Hematopoietic multipotent progenitor cell treated with erythropoietin and hydrocortisone succinate and interleukin-3 and kit ligand, for 6 days (in vitro differentiated cells): Measurements from ENCODE around the gene BIRC5.
A peak's percentile ranks its signal among the peaks of the same experiment; 100 is the strongest.
"Not testable (repeated sequence)": the region's sequence is repeated elsewhere in the genome, so short reads cannot be mapped to it uniquely, and the experiment has no call there.

ENCODE experiments used
- DNase-seq: peaks from one replicate; pipeline ENCODE4 v3.0.0-alpha.2; 2015

BIRC5 gene

GRCh38 chr17:78226055-78226758 lies 12.2 kb downstream of the BIRC5 start:
- DNase-seq, result no peak

DNA sequence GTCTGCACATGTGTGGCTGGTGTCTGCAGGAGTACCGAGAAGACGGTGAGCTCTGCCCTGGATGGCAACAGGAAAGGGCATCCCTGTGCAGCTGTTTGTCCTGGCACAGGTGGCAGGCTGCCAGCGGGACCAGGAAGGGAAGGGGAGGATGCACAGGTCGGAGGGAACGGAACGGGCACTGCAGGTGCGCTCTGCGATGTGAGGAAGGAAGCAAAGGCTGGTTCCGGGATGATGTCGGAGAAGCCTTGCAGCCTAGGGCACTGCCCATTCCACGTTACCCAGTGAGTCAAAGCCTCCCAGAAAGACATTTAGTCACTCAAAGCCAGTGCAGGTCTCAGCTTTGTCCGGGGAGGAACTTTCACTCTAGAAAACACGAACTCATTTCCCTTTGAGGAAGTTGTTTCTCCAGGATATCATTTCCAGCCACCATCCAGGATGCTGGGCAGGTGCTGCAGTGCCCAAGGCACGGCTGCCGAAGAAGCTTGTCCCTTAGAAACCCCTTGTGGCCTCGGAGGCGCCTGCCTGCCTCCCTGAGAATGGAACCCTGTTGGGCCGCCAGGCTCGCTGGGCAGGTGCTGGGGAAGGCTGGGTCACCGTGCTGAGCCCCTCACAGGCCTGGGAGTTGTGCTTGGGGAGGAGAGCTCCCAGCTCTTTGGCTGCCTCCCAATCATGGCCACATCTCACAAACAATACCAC lies 12.9 kb downstream of the BIRC5 start:
- DNase-seq, result no peak

GRCh38 chr17:78227455-78227916 lies 13.4 kb downstream of the BIRC5 start:
- peak; percentile 41 for DNase-seq

DNA sequence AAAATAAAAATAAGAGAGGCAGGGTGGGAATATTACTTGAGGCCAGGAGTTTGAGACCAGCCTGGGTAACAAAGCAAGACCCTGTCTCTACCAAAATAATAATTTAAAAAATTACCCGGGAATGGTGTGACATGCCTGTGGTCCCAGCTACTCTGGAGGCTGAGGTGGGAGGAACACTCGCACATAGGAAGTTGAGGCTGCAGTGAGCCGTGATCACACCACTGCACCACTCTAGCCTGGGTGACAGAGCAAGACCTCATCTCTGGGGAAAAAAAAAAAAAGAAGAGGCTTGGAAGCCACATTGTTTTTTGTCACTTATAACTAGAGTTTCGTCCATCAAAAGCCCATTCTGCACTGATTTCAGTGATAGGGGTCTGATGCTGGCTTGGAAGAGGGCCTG lies 14.1 kb downstream of the BIRC5 start:
- DNase-seq, result no peak

GRCh38 chr17:78230252-78230962 lies 16.4 kb downstream of the BIRC5 start:
- DNase-seq, result no peak

- DNase-seq, result no peak
Observed at GRCh38 chr17:78230996-78231935, 17.2 kb downstream of the BIRC5 start, which contains the start of gene TMEM235. TSS of gene TMEM235 (plus strand) at chr17:78231631. CDS start at chr17:78232024, 393 bp downstream.

DNA sequence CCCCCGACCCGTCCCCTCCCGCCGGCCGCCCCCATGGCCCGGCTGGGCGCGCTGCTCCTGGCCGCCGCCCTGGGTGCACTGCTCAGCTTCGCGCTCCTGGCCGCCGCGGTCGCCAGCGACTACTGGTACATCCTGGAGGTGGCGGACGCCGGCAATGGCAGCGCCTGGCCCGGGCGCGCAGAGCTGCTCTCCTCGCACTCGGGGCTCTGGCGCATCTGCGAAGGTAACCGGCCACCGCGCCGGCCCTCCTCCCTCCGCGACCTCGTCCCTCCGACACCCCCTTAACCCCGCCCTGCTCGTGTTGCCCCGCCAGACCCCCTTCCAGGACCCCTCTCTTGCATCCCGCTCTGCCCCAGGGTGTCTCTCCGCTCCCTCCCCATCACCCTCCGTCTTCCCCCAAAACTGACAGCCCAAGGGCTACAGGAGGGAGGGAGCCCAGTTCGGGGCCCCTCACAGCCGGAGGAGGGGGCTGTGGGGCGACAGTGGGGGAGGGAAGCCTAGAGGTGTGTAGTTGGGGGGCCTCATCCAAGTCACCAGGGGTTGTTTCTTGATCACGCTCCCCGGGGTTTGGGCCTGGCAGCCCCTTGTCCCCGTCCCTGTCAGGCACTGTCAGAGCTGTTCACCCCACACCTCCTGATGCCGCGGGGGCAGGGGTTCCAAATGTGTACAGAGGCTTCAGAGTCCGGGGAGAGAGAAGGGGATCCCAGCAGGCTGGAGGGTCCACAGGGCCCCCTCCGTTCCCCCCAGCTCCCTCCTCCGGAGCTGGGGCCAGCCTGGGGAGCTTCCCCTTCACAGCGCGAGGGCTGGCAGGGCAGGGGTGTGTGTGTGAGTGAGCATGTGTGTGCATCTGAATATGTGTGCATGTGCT lies 18.2 kb downstream of the BIRC5 start:
- peak; percentile 57 for DNase-seq

DNA sequence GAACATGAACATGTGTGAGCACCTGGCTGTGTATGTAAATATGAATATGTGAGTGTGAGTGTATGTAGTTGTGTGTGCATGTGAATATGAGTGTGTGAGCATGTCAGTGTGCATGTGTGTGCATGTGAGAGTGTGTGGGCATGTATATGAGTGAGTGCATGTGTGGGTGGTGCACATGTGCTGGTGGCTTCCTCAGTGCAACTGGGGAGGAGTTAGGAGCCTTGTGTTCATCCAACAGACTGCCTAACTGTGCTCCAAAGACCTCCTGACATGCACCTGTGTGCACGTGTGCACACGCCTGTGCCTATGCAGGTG lies 18.8 kb downstream of the BIRC5 start:
- DNase-seq, result no peak

GRCh38 chr17:78233678-78234077 lies 19.6 kb downstream of the BIRC5 start:
- DNase-seq, result no peak

- DNase-seq, result no peak
Observed at GRCh38 chr17:78234261-78234865, 20.3 kb downstream of the BIRC5 start.

GRCh38 chr17:78235022-78235421 lies 21.0 kb downstream of the BIRC5 start:
- DNase-seq, result not testable (repeated sequence)

GRCh38 chr17:78235885-78236284 lies 21.8 kb downstream of the BIRC5 start:
- no peak for DNase-seq

DNA sequence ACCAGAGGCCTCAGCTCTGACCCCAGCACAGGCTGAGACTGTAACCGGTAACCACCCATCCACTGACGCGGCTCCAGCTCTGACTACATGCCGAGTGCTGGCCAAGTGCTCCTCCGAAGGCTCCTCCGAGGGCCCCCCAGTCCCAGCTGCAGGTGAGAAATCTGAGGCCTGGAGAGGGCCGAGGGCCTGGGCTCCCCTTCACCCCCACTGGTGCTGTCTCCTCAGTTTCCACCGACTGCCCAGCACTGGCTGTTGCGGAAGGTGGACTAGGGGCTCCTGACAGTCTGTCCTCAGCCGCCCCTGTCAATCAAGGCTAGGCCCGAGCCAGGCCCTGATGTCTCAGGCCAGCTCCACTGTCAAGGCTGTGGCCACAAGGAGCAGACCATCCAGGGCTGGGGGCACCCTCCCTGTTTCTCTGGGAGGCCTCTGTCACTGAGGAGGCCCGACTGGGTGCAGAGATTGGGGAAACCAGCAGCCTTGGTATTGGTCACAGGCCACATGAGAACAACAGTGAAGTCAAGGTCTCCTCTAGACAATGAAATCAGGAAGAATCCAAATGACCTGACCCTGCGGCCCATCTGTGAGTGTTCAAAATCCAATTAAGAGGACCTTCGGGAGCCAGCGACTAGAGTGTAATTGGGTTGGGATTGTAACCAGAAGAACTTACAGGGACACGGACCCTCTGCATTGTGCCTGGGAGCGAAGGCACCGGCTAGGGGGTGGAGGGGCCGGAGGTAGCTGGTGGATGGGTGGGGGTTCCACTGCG lies 22.5 kb downstream of the BIRC5 start:
- no peak for DNase-seq

DNA sequence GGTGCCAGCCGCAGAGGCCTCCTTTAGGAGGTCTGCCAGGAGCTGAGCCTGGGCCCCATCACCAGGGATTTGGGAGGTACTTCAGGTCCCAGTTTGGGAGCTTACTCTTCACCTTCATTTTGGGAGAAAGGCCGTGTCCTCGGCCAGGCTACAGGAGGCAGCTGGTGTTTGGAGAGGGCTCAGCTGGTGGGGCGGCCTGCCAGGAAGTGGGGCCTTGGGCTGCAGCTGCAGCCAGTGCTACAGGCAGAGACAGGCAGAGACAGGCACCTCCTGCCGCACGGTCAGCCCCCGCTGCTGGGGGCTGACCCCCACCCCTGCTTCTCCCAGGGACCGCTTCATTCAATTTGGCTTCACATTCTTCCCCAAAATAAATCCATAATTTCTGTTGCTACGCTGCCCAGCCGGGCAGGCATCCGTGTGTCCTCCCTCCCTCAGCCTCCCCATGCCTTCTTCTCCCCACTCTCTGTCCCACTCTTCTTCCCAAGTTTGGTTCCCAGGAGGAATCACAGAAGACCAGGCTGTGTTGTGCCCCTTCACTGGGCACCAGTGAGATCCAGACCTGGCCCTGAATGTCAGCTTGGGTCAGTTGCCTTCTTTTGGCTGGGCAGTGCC lies 23.5 kb downstream of the BIRC5 start:
- DNase-seq, result no peak

GRCh38 chr17:78238823-78239488 lies 24.9 kb downstream of the BIRC5 start:
- no peak for DNase-seq

DNA sequence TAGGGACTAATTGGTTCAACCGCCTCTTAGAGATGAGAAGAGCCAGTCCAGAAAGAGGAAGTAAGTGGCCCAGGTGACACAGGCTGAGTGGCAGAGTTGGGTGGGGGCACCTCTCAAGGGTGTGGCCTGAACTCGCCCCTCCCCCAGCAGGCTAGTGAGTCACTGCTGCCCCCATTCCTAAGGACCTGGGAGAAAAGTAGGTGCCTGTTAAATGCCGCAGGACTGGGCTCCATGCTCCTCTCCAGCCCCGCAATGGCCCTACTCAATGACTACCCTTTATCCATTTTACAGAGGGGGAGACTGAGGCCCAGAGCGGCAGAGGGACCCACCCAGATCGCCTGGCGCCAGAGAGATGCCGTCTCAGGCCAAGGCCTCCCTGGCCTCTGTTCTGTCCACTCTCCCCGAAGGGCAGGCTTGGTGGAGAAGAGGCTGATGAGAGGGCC lies 25.5 kb downstream of the BIRC5 start:
- peak; percentile 55 for DNase-seq

DNA sequence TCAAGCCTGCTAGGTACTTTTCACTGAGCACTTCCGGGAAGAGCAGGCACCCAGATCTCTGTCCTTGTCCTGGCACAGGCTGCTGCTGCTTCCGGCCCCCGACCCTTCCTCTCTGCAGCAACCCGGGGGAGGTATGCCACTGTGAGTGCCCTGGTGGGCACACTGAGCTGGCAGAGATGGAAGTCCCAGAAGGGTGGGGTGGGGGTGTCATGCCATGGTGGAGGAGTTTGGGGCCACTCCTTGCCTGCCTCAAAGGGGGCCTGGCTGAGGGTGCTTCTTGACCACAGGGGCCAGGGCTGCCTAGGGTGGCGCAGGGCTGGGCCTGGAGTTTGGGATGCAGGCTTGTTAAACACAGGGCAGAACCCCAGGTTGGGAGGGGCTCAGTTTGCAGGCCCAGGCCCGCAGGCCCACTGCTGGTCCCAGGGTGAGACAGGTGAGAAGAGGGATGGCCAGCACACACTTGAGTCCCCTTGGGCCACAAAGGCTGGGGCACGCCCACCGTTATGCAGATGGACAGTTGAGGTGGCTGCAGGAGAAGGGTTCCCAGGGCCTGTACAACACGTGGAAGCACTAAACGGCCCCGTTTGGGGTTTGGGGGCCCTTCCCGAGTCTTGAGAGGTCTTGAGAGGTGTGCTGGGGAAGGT lies 26.1 kb downstream of the BIRC5 start:
- DNase-seq, result no peak

- no peak for DNase-seq
Observed at GRCh38 chr17:78240839-78241238, 26.8 kb downstream of the BIRC5 start.
